IPS DF 6.9 (cell line): ENCODE measurements around the gene ZNF687.

Source experiments
- DNase-seq: peaks from one replicate; pipeline ENCODE4 v3.0.0-alpha.2; 2013; ENCODE audit warnings: low read depth, low spot score
- H3K27ac ChIP-seq: one replicate; pipeline ENCODE4 v1.5.1; 2013; ENCODE audit warnings: low read length, control low read depth
- H3K27me3 ChIP-seq: 2 replicates; pipeline ENCODE4 v1.6.1; 2013; ENCODE audit warnings: mild to moderate bottlenecking, low read length; ENCODE audit not compliant: control insufficient read depth, insufficient read depth
- H3K36me3 ChIP-seq: 2 replicates; pipeline ENCODE4 v1.6.1; 2013; ENCODE audit warnings: low read length; ENCODE audit not compliant: control insufficient read depth, insufficient read depth
- H3K4me1 ChIP-seq: 2 replicates; pipeline ENCODE4 v1.6.1; 2013; ENCODE audit warnings: low read length; ENCODE audit not compliant: control insufficient read depth, insufficient read depth
- H3K4me3 ChIP-seq: 2 replicates; pipeline ENCODE4 v1.5.1; 2013; ENCODE audit warnings: mild to moderate bottlenecking, low read length
- H3K9me3 ChIP-seq: 2 replicates; pipeline ENCODE4 v1.6.1; 2013; ENCODE audit warnings: low read length, inconsistent platforms; ENCODE audit not compliant: control insufficient read depth, insufficient read depth
- WGBS: extraction: QIAGEN DNeasy Blood & Tissue Kit; methylation state at CpG from one replicate; pipeline ENCODE4 v1.1.7; 2013; ENCODE audit warnings: mixed read lengths, missing lambda C conversion rate; ENCODE audit not compliant: insufficient read length, insufficient coverage; 5-methylcytosine and 5-hydroxymethylcytosine counted together

The ZNF687 gene

GRCh38 chr1:151289991-151290708 lies 8.1 kb downstream of the ZNF687 start:
- H3K36me3 ChIP-seq, result peaks cover 56% of the 10 kb centered on the region

DNA sequence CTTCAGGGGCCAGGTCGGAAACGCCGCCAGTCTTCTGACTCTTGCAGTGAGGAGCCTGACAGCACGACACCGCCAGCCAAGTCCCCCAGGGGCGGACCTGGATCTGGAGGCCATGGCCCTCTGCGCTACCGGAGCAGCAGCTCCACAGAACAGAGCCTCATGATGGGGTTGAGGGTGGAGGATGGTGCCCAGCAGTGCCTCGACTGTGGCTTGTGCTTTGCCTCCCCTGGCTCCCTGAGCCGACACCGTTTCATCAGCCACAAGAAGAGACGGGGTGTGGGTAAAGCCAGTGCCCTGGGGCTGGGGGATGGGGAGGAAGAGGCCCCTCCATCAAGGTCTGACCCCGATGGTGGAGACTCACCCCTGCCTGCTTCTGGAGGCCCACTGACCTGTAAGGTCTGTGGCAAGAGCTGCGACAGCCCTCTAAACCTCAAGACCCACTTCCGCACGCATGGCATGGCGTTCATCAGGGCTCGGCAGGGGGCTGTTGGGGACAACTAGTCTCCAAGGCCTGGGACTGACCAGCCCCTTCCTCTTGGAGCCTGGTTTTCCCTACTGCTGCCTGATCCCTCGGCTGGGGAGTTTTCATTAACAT lies 8.7 kb downstream of the ZNF687 start:
- WGBS, result no CpG with 5 or more reads among the region's 19 CpGs
- no peak for DNase-seq
- Histone ChIP-seq H3K9me3 (no peaks in the 10 kb centered on the region), H3K4me3 (no peak overlapping the region), H3K27me3 (no peaks in the 10 kb centered on the region), H3K36me3 (peaks cover 56% of the 10 kb centered on the region), H3K4me1 (peaks cover 4% of the 10 kb centered on the region; the same call in 1 of the 2 replicates), H3K27ac (no peak overlapping the region)

More at GRCh38 chr1:151289991-151290708, 8.1 kb downstream of the ZNF687 start:
- no peak overlapping the region for H3K4me3 ChIP-seq
- no peaks in the 10 kb centered on the region for H3K27me3 ChIP-seq
- peaks cover 1% of the 10 kb centered on the region; the same call in 1 of the 2 replicates for H3K4me1 ChIP-seq
- no peak for DNase-seq
- H3K27ac ChIP-seq, result no peak overlapping the region
- H3K9me3 ChIP-seq, result no peaks in the 10 kb centered on the region
- no CpG with 5 or more reads among the region's 21 CpGs for WGBS

- no peak overlapping the region for H3K4me3 ChIP-seq
- no CpG with 5 or more reads among the region's 13 CpGs for WGBS
- peaks cover 4% of the 10 kb centered on the region; the same call in 1 of the 2 replicates for H3K4me1 ChIP-seq
- H3K27me3 ChIP-seq, result no peaks in the 10 kb centered on the region
- no peaks in the 10 kb centered on the region for H3K9me3 ChIP-seq
- H3K36me3 ChIP-seq, result peaks cover 44% of the 10 kb centered on the region
- H3K27ac ChIP-seq, result no peak overlapping the region
- DNase-seq, result no peak
These were observed 10.3 kb downstream of the ZNF687 start for GRCh38 chr1:151292207-151293030.

- Histone ChIP-seq H3K4me1 (peaks cover 4% of the 10 kb centered on the region; the same call in 1 of the 2 replicates), H3K27ac (no peak overlapping the region), H3K27me3 (no peaks in the 10 kb centered on the region), H3K4me3 (no peak overlapping the region), H3K9me3 (no peaks in the 10 kb centered on the region), H3K36me3 (peaks cover 39% of the 10 kb centered on the region)
- WGBS, result no CpG with 5 or more reads among the region's 6 CpGs
- no peak for DNase-seq
These were observed 11.0 kb downstream of the ZNF687 start for GRCh38 chr1:151293093-151293492.

DNA sequence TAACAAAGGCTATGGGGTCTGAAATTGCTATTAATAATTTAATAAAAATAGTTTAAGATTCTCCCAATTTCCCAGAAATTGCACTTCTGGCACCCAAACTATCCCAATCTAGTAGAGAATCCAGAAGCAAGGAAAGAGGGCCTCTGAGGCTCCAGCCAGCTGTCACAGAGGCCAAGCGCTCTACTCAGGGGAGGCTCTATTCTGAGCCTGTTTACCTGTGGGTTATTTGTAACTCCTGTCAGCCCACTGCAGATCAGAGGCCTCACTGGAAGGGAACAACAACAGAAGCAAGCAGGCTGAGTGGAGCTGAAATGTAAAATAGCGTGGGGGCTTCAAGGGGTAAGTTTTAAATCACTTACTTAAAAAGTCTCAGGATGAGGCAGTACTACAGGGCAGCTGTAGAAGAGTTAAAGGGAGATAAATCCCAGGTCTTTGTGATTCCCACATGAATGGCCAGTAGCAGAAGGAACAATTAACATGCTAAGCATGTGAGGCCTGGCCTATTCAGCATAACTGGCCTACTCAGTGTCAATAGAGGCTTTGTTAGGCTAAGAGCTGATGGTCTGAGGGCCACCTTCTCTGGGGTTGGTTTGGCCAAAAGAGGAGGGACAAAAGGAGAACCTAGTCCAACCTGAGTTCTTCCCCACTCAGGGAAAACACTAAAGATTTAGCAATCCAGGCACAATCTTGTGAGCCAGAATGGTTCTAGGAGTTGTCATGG lies 12.8 kb downstream of the ZNF687 start:
- no peaks in the 10 kb centered on the region for H3K9me3 ChIP-seq
- no peak for DNase-seq
- H3K36me3 ChIP-seq, result peaks cover 24% of the 10 kb centered on the region
- no peaks in the 10 kb centered on the region for H3K27me3 ChIP-seq
- no CpG with 5 or more reads among the region's 2 CpGs for WGBS
- peaks cover 4% of the 10 kb centered on the region; the same call in 1 of the 2 replicates for H3K4me1 ChIP-seq
- no peak overlapping the region for H3K4me3 ChIP-seq
- H3K27ac ChIP-seq, result no peak overlapping the region

- WGBS, result no CpG with 5 or more reads among the region's 7 CpGs
- DNase-seq, result no peak
- Histone ChIP-seq H3K27me3 (no peaks in the 10 kb centered on the region), H3K27ac (no peak overlapping the region), H3K4me3 (no peak overlapping the region), H3K36me3 (peaks cover 6% of the 10 kb centered on the region; the same call in 1 of the 2 replicates), H3K4me1 (no peaks in the 10 kb centered on the region), H3K9me3 (no peaks in the 10 kb centered on the region)
These were observed 27.8 kb downstream of the ZNF687 start for GRCh38 chr1:151309811-151310323.

GRCh38 chr1:151311011-151311410 lies 28.9 kb downstream of the ZNF687 start:
- no peak for DNase-seq
- WGBS, result no CpG with 5 or more reads among the region's 4 CpGs
- Histone ChIP-seq H3K4me1 (no peaks in the 10 kb centered on the region), H3K4me3 (no peak overlapping the region), H3K27me3 (no peaks in the 10 kb centered on the region), H3K27ac (no peak overlapping the region), H3K36me3 (peaks cover 4% of the 10 kb centered on the region; the same call in 1 of the 2 replicates), H3K9me3 (no peaks in the 10 kb centered on the region)

DNA sequence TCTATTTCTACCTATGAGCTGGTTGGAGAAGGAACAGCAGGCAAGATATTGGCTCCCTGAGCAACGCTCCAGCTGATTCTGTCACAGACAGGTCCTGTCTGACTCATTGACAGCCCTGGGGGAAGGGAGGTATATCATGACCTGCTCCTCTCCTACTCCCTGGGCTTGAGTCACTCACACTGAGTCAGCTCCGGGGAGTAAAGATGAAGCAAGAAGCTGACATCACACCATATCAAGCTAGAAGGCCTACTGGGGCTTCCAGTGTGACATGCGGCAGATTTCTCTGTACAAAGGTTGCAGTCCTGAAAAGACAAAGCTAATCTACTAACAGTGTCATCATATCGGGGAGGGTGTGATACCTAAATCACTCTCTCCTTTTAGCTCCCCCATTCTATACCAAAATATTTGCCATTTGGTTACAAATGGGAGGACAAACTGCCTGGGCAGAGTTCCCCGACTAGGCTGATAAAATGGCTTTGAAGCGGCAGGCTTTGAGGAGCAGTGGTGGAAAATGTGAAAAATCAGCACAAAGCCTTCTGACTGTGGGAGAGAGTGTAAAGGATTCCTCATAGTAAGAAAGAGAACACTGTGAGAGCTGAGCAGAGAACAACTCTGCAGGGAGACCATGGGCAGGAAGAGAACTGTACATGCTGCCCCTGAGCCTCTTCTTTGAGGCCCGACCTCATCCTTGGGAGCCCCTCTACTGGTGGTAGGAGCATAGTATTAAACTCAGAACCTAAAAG lies 29.7 kb downstream of the ZNF687 start:
- WGBS, result no CpG with 5 or more reads among the region's 7 CpGs
- no peak overlapping the region for H3K27ac ChIP-seq
- no peaks in the 10 kb centered on the region for H3K9me3 ChIP-seq
- no peaks in the 10 kb centered on the region for H3K4me1 ChIP-seq
- peaks cover 2% of the 10 kb centered on the region; the same call in 1 of the 2 replicates for H3K36me3 ChIP-seq
- DNase-seq, result no peak
- no peaks in the 10 kb centered on the region for H3K27me3 ChIP-seq
- no peak overlapping the region for H3K4me3 ChIP-seq

DNA sequence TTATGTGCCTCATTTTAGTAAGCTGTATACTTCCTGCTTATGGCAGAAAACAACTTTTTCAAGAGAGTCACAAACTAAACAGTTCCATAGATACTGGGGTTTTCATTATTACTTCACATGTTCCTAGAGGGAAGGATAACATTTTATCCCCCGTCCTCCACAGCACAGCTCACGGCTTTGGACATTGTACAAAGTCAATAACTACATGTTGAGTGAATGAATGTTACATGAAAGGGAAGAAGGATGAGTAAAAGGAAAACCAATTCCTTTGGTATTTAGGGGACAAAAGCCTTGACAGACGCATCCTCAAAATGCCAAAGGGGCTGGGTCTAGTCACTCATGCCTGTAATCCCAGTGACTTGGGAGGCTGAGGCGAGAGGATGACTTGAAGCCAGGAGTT lies 30.3 kb downstream of the ZNF687 start:
- Histone ChIP-seq H3K4me1 (no peaks in the 10 kb centered on the region), H3K4me3 (no peak overlapping the region), H3K27me3 (no peaks in the 10 kb centered on the region), H3K36me3 (peaks cover under 1% of the 10 kb centered on the region; the same call in 1 of the 2 replicates), H3K27ac (no peak overlapping the region), H3K9me3 (no peaks in the 10 kb centered on the region)
- no CpG with 5 or more reads among the region's 4 CpGs for WGBS
- DNase-seq, result no peak
